H1 (cell line): ENCODE data around the gene CDYL. TPM values are rescaled to one million over a fixed set of nuclear protein-coding genes. Genes with fewer than 3 reads are reported as not detected.

Experiments
- CTCF ChIA-PET: fragments of 300-600 bp; sonication (Branson Sonifier 250); formaldehyde crosslinking; loops from one replicate; lab custom pipeline; 2021; ENCODE audit not compliant: partially characterized antibody; lab: Charles Lee
- POLR2A ChIA-PET: fragments of 300-600 bp; sonication (Branson Sonifier 250); formaldehyde crosslinking; loops from one replicate; lab custom pipeline; 2021; ENCODE audit warnings: inconsistent platforms; ENCODE audit not compliant: partially characterized antibody; lab: Charles Lee
- DNase-seq, 2 experiments: peaks; one replicate each; pipeline versions ENCODE4 v3.0.0 to v3.0.0-alpha.2; 2010 to 2022; ENCODE audit warnings: low spot score in 2 of 2, low read depth in 1 of 2, mixed read lengths in 1 of 2
- FAIRE-seq: peaks from 2 replicates; lab custom pipeline; 2011; peaks lifted over from hg19 to GRCh38; lab: Jason Lieb, UNC
- H2AFZ ChIP-seq: 2 replicates; pipeline ENCODE4 v1.8.1; 2012; ENCODE audit warnings: low read length, inconsistent platforms
- H2AK5ac ChIP-seq: 2 replicates; pipeline ENCODE4 v1.6.1; 2013; ENCODE audit warnings: low read depth, low read length
- H2BK120ac ChIP-seq: replicated peaks from 2 replicates; pipeline ENCODE3; 2013; ENCODE audit warnings: low read depth, low read length, inconsistent platforms
- H2BK12ac ChIP-seq: 2 replicates; pipeline ENCODE4 v1.6.1; 2013; ENCODE audit warnings: low read depth, low read length
- H2BK15ac ChIP-seq: 2 replicates; pipeline ENCODE4 v1.6.1; 2013; ENCODE audit warnings: low read length
- H2BK20ac ChIP-seq: 2 replicates; pipeline ENCODE4 v1.6.1; 2013; ENCODE audit warnings: low read length
- H2BK5ac ChIP-seq: 2 replicates; pipeline ENCODE4 v1.6.1; 2013; ENCODE audit warnings: low read depth, low read length
- H3K14ac ChIP-seq: 2 replicates; pipeline ENCODE4 v1.6.1; 2013; ENCODE audit warnings: inconsistent platforms; ENCODE audit not compliant: insufficient read length
- H3K18ac ChIP-seq: 2 replicates; pipeline ENCODE4 v1.6.1; 2013; ENCODE audit warnings: low read length; ENCODE audit errors: extremely low read depth
- H3K23ac ChIP-seq: 2 replicates; pipeline ENCODE4 v1.6.1; 2013; ENCODE audit warnings: inconsistent platforms; ENCODE audit not compliant: insufficient read length
- H3K23me2 ChIP-seq: 2 replicates; pipeline ENCODE4 v1.6.1; 2013; ENCODE audit warnings: low read depth, low read length
- H3K27ac ChIP-seq: 2 replicates; pipeline ENCODE4 v1.6.1; 2011; ENCODE audit warnings: low read depth, low read length, inconsistent platforms
- H3K27me3 ChIP-seq, 4 experiments: replicated peaks in 1 of 4; 1 replicate in 1 of 4; 2 replicates in 3 of 4; pipeline versions ENCODE4 v1.6.1 to v1.8.1; 2011 to 2013; ENCODE audit warnings: low read length in 3 of 4, mild to moderate bottlenecking in 3 of 4, inconsistent platforms in 2 of 4, mixed read lengths in 2 of 4, moderate library complexity in 1 of 4; ENCODE audit not compliant: control insufficient read depth in 3 of 4, insufficient read depth in 3 of 4; ENCODE audit errors: extremely low read depth in 1 of 4
- H3K36me3 ChIP-seq, 4 experiments: 2 replicates each; pipeline versions ENCODE4 v1.6.1 to v1.8.1; 2011 to 2013; ENCODE audit warnings: mild to moderate bottlenecking in 4 of 4, low read length in 3 of 4, moderate library complexity in 2 of 4, control low read depth in 1 of 4, inconsistent platforms in 1 of 4; ENCODE audit not compliant: insufficient read depth in 4 of 4, control insufficient read depth in 2 of 4
- H3K4ac ChIP-seq: replicated peaks from 2 replicates; pipeline ENCODE3; 2013; ENCODE audit warnings: low read length, low read depth, mixed read lengths, inconsistent platforms; ENCODE audit not compliant: insufficient read length
- H3K4me1 ChIP-seq, 4 experiments: replicated peaks in 1 of 4; 1 replicate in 1 of 4; 2 replicates in 3 of 4; pipeline versions ENCODE4 v1.6.1 to v1.8.1; 2011 to 2013; ENCODE audit warnings: low read length in 3 of 4, inconsistent platforms in 2 of 4, mixed read lengths in 1 of 4; ENCODE audit not compliant: insufficient read depth in 4 of 4, control insufficient read depth in 3 of 4
- H3K4me2 ChIP-seq, 2 experiments: 2 replicates each; pipeline versions ENCODE4 v1.6.1 to v1.8.1; 2011 to 2013; ENCODE audit warnings: low read depth in 2 of 2, low read length in 2 of 2, control low read depth in 1 of 2, inconsistent platforms in 1 of 2, mild to moderate bottlenecking in 1 of 2; ENCODE audit not compliant: insufficient read depth in 1 of 2
- H3K4me3 ChIP-seq, 4 experiments: fragments of 200-600, 300-600 bp in 1 of 4; sonication (generic), shearing (Covaris generic), sonication (Bioruptor Twin) in 1 of 4; 2 replicates each; pipeline versions ENCODE4 v1.5.1 to v1.8.1; 2011 to 2016; ENCODE audit warnings: low read length in 4 of 4, low read depth in 3 of 4, control low read depth in 2 of 4, inconsistent platforms in 2 of 4, mild to moderate bottlenecking in 2 of 4, mixed read lengths in 1 of 4, moderate library complexity in 1 of 4; ENCODE audit not compliant: insufficient read depth in 2 of 4; ENCODE audit errors: extremely low read depth in 1 of 4
- H3K56ac ChIP-seq: replicated peaks from 2 replicates; pipeline ENCODE3; 2013; ENCODE audit warnings: low read depth, mild to moderate bottlenecking, mixed read lengths, low read length, inconsistent platforms; ENCODE audit not compliant: insufficient read length
- H3K79me1 ChIP-seq: 2 replicates; pipeline ENCODE4 v1.6.1; 2013; ENCODE audit warnings: low read depth, low read length, control low read depth
- H3K79me2 ChIP-seq, 2 experiments: 2 replicates each; pipeline versions ENCODE4 v1.6.1 to v1.8.1; 2012 to 2013; ENCODE audit warnings: low read length in 2 of 2, mild to moderate bottlenecking in 2 of 2, inconsistent platforms in 1 of 2; ENCODE audit not compliant: insufficient read depth in 2 of 2, control insufficient read depth in 1 of 2
- H3K9ac ChIP-seq, 4 experiments: replicated peaks in 1 of 4; 1 replicate in 1 of 4; 2 replicates in 3 of 4; pipeline versions ENCODE4 v1.6.1 to v1.8.1; 2011 to 2013; ENCODE audit warnings: low read depth in 3 of 4, low read length in 3 of 4, control low read depth in 2 of 4, mild to moderate bottlenecking in 2 of 4, moderate library complexity in 2 of 4, inconsistent platforms in 1 of 4; ENCODE audit errors: extremely low read depth in 1 of 4
- H3K9me3 ChIP-seq, 2 experiments: 2 replicates each; pipeline versions ENCODE4 v1.6.1 to v1.8.1; 2012 to 2013; ENCODE audit warnings: mild to moderate bottlenecking in 2 of 2, moderate library complexity in 2 of 2, control low read depth in 1 of 2, inconsistent platforms in 1 of 2, low read depth in 1 of 2, low read length in 1 of 2, mixed read lengths in 1 of 2; ENCODE audit not compliant: insufficient read depth in 2 of 2
- H4K20me1 ChIP-seq, 2 experiments: replicated peaks in 1 of 2; 2 replicates each; pipeline versions ENCODE3 to v1.8.1; 2011 to 2013; ENCODE audit warnings: inconsistent platforms in 2 of 2, low read length in 2 of 2, mild to moderate bottlenecking in 1 of 2; ENCODE audit not compliant: insufficient read depth in 2 of 2, control insufficient read depth in 1 of 2
- H4K5ac ChIP-seq: 2 replicates; pipeline ENCODE4 v1.6.1; 2013; ENCODE audit warnings: low read length, low read depth, mixed read lengths, inconsistent platforms; ENCODE audit not compliant: insufficient read length
- H4K8ac ChIP-seq: 2 replicates; pipeline ENCODE4 v1.8.0; 2013; ENCODE audit warnings: mild to moderate bottlenecking, moderate library complexity, low read length, inconsistent platforms; ENCODE audit not compliant: insufficient read depth; ENCODE audit errors: extremely low read depth
- H4K91ac ChIP-seq: replicated peaks from 2 replicates; pipeline ENCODE3; 2013; ENCODE audit warnings: low read length, mixed read lengths, inconsistent platforms; ENCODE audit not compliant: insufficient read length
- BCL11A ChIP-seq, 2 experiments: IDR thresholded peaks; one replicate each; pipeline ENCODE4 v1.6.1; 2011; ENCODE audit warnings: low read depth in 2 of 2, low read length in 2 of 2, mild to moderate bottlenecking in 2 of 2
- CHD2 ChIP-seq: IDR thresholded peaks from 2 replicates; pipeline ENCODE4 v1.6.1; 2012; ENCODE audit warnings: low read length, improper control_type of control experiment
- EGR1 ChIP-seq: IDR thresholded peaks from 2 replicates; pipeline ENCODE4 v1.6.1; 2011; ENCODE audit warnings: low read depth, low read length, borderline replicate concordance
- EZH2 ChIP-seq: fragments of 200-600 bp; sonication (generic); IDR thresholded peaks from 2 replicates; pipeline ENCODE4 v1.7.1; 2012; ENCODE audit warnings: low read depth, mild to moderate bottlenecking, moderate library complexity, low read length, inconsistent platforms; ENCODE audit not compliant: severe bottlenecking
- GABPA ChIP-seq: IDR thresholded peaks from 2 replicates; pipeline ENCODE4 v1.6.1; 2011; ENCODE audit warnings: mild to moderate bottlenecking, low read length, moderate library complexity, borderline replicate concordance; ENCODE audit not compliant: insufficient read depth
- NRF1 ChIP-seq: IDR thresholded peaks from 2 replicates; pipeline ENCODE4 v1.6.1; 2011; ENCODE audit warnings: mild to moderate bottlenecking, low read depth, low read length, improper control_type of control experiment
- RNF2 ChIP-seq: fragments of 200-900, 300-1000 bp; sonication (generic); IDR thresholded peaks from 2 replicates; pipeline ENCODE4 v1.7.1; 2016; ENCODE audit warnings: borderline replicate concordance, low read depth, mild to moderate bottlenecking, antibody characterized with exemption, low read length; ENCODE audit not compliant: poor library complexity, severe bottlenecking; ENCODE audit errors: missing control alignments
- SRF ChIP-seq: IDR thresholded peaks from 2 replicates; pipeline ENCODE4 v1.6.1; 2011; ENCODE audit warnings: mild to moderate bottlenecking, low read depth, low read length, moderate library complexity
- TAF7 ChIP-seq: optimal IDR thresholded peaks from 2 replicates; pipeline ENCODE3; 2011; ENCODE audit warnings: low read depth, mild to moderate bottlenecking, inconsistent platforms, low read length, moderate library complexity, borderline replicate concordance
- TBP ChIP-seq: IDR thresholded peaks from 2 replicates; pipeline ENCODE4 v1.6.1; 2011; ENCODE audit warnings: low read depth, low read length, improper control_type of control experiment
- TCF12 ChIP-seq: IDR thresholded peaks from 2 replicates; pipeline ENCODE4 v1.6.1; 2011; ENCODE audit warnings: low read depth, mild to moderate bottlenecking, low read length
- TEAD4 ChIP-seq: IDR thresholded peaks from 2 replicates; pipeline ENCODE4 v1.6.1; 2012; ENCODE audit warnings: low read depth, low read length, inconsistent platforms, mixed read lengths
- WGBS, 2 experiments: shearing (Covaris generic) in 1 of 2; methylation state at CpG; one replicate each; pipeline versions ENCODE4 v1.1.6 to v1.1.7; 2013 to 2015; ENCODE audit warnings: low lambda C conversion rate in 2 of 2, mixed read lengths in 2 of 2, inconsistent platforms in 1 of 2, low coverage in 1 of 2, missing lambda C conversion rate in 1 of 2; ENCODE audit not compliant: insufficient replicate concordance in 2 of 2, insufficient coverage in 1 of 2, insufficient read length in 1 of 2; ENCODE audit errors: extremely low coverage in 1 of 2, missing lambda C conversion rate in 1 of 2; 5-methylcytosine and 5-hydroxymethylcytosine counted together
- polyA plus RNA-seq, 7 experiments: library from polyadenylated mRNA; depleted of rRNA in 3 of 7; stranded (reverse) in 5 of 7; unstranded in 2 of 7; fragments of >200 nt in 5 of 7; fragments of 200-250 nt in 2 of 7; gene quantifications; 1 replicate in 5 of 7; 2 replicates in 1 of 7; 4 replicates in 1 of 7; pipeline versions ENCODE4 v1.2.1 to v1.2.3, GENCODE V29; 2011 to 2013; ENCODE audit warnings: missing spikeins in 2 of 7, mixed read lengths in 2 of 7
- total RNA-seq: library from RNA; stranded (reverse); fragmentation: NEBNext Ultra II Directional; extraction: Animal tissue kit (Norgen Biotek cat#: 25700); gene quantifications from 2 replicates; pipeline ENCODE4 v1.2.1, GENCODE V29; 2021
- TF ChIP-seq, protein P1 (sequence below): IDR thresholded peaks from 2 replicates; pipeline ENCODE4 v1.6.1; 2011; ENCODE audit warnings: low read depth, mild to moderate bottlenecking, low read length; ENCODE audit not compliant: insufficient read depth

CDYL gene
- total and polyA plus RNA-seq, 2 of the 8 experiments (the other 6 are each of a cell fraction or from before 2014, with no cell fraction given) = 56.4 to 119 TPM

DNA sequence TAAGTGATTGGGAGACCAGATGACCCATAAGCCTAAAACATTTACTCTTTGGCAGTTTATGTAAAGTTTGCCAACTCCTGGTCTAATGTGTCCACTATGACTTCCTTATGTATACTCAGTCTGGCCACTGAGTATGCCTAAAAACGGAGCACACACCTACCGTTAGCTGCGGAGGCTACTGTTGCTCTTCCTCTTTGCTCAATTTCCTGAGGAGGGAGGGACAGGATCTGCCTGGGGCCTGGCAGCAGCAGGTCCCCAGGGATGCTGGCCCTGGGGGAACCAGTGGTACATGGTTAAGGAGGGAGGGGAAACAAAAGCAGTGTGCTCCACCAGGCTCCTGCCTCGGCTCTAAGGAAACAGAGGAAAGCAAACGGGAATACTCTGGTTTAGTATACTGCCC lies 113.5 kb downstream of the CDYL start:
- no peak overlapping the region for H2BK20ac ChIP-seq
- H2AK5ac ChIP-seq = no peak overlapping the region
- H3K4me1 ChIP-seq = peaks cover 0 to 5% (median 2%) of the 10 kb centered on the region in 4 experiments; a peak in 3 of 7 replicates
- H3K23ac ChIP-seq = no peak overlapping the region
- H4K5ac ChIP-seq = no peak overlapping the region
- ChIA-PET POLR2A (interaction anchor here (1.0 to 1.2 kb wide), 2 partner anchors 15 to 117 kb away, joined by 3 read pairs; no protein-coding TSS in a partner anchor), CTCF (interaction anchor here (1.2 to 1.5 kb wide), 2 partner anchors 41 to 101 kb away, joined by 3 read pairs; no protein-coding TSS in a partner anchor)
- no peak overlapping the region for H3K9ac ChIP-seq
- no peak overlapping the region for H3K14ac ChIP-seq
- H2BK120ac ChIP-seq = no peak overlapping the region
- no peak overlapping the region for H2BK5ac ChIP-seq
- H3K18ac ChIP-seq = no peak overlapping the region
- peaks cover 16% of the 10 kb centered on the region for H3K79me1 ChIP-seq
- no peaks in the 10 kb centered on the region for H3K23me2 ChIP-seq
- no peak overlapping the region for H3K4me2 ChIP-seq
- H2BK12ac ChIP-seq = no peak overlapping the region
- DNase-seq = no peak
- no peak for FAIRE-seq
- H4K91ac ChIP-seq = no peak overlapping the region
- no peaks in the 10 kb centered on the region for H3K27me3 ChIP-seq
- H3K4me3 ChIP-seq = no peak overlapping the region
- peaks cover 34 to 50% of the 10 kb centered on the region in 2 experiments for H4K20me1 ChIP-seq
- peaks cover 0 to 24% (median 12%) of the 10 kb centered on the region in 4 experiments; a peak in 6 of 8 replicates for H3K36me3 ChIP-seq
- no peak overlapping the region for H2BK15ac ChIP-seq
- no peak overlapping the region for H3K4ac ChIP-seq
- H4K8ac ChIP-seq = no peak overlapping the region
- 74% methylated on average over 5 of the region's 5 CpGs; no CpG with 5 or more reads in 1 of the 2 experiments for WGBS, 2 experiments
- no peaks in the 10 kb centered on the region for H3K9me3 ChIP-seq
- H3K56ac ChIP-seq = no peak overlapping the region
- no peak overlapping the region for H2AFZ ChIP-seq
- H3K27ac ChIP-seq = no peak overlapping the region
- peaks cover 11 to 88% of the 10 kb centered on the region in 2 experiments for H3K79me2 ChIP-seq
- no peak for TF ChIP-seq EZH2
- TF ChIP-seq SRF = no peak
- TF ChIP-seq EGR1 = no peak
- no peak for TF ChIP-seq TEAD4
- TF ChIP-seq GABPA = no peak
- TF ChIP-seq, protein P1, sequence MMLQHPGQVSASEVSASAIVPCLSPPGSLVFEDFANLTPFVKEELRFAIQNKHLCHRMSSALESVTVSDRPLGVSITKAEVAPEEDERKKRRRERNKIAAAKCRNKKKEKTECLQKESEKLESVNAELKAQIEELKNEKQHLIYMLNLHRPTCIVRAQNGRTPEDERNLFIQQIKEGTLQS = no peak
- no peak for TF ChIP-seq NRF1
- TF ChIP-seq TCF12 = no peak
- TF ChIP-seq BCL11A (IDR thresholded peaks at IDR 0.05; ENCODE audit: low read depth in 2 of 2, low read length in 2 of 2) = no peak
- no peak for TF ChIP-seq RNF2
- TF ChIP-seq TBP = no peak
- TF ChIP-seq TAF7 = no peak
- no peak for TF ChIP-seq CHD2
